MCF 10A (cell line): ENCODE measurements around the gene FAM222A. TPM values are rescaled to one million over a fixed set of nuclear protein-coding genes. Genes with fewer than 3 reads are reported as not detected.

ENCODE experiments used
- BruUV-seq: library from RNA; stranded (reverse); fragments of 400-500 nt; replicated peaks from 2 replicates; lab custom pipeline; 2021; lab: Mats Ljungman, UMichigan
- CTCF ChIA-PET: fragments of 300-600 bp; sonication (Branson Sonifier 250); formaldehyde crosslinking; extraction: SDS; loops from one replicate; lab custom pipeline; 2021; ENCODE audit warnings: antibody characterized with exemption, inconsistent platforms; lab: Yijun Ruan, JAX
- POLR2A ChIA-PET: fragments of 300-600, 350-650 bp; sonication (Branson Sonifier 250); formaldehyde crosslinking; extraction: SDS; loops from one replicate; lab custom pipeline; 2020; ENCODE audit warnings: antibody characterized with exemption, inconsistent platforms; lab: Yijun Ruan, JAX
- DNase-seq: peaks from one replicate; pipeline ENCODE4 v3.0.0-alpha.2; 2018; ENCODE audit not compliant: unreplicated experiment
- H3K27ac Mint-ChIP-seq: one replicate; pipeline ENCODE4 v1.8.0; 2022; ENCODE audit warnings: mild to moderate bottlenecking, low read depth, mixed read lengths; ENCODE audit not compliant: unreplicated experiment
- H3K27me3 Mint-ChIP-seq: one replicate; pipeline ENCODE4 v1.8.0; 2022; ENCODE audit warnings: mixed read lengths; ENCODE audit not compliant: insufficient read depth, unreplicated experiment
- H3K36me3 Mint-ChIP-seq: one replicate; pipeline ENCODE4 v1.8.0; 2022; ENCODE audit warnings: mild to moderate bottlenecking, moderate library complexity, mixed read lengths; ENCODE audit not compliant: insufficient read depth, unreplicated experiment
- H3K4me1 Mint-ChIP-seq: one replicate; pipeline ENCODE4 v1.8.0; 2022; ENCODE audit warnings: mixed read lengths; ENCODE audit not compliant: insufficient read depth, unreplicated experiment
- H3K4me3 Mint-ChIP-seq: one replicate; pipeline ENCODE4 v1.8.0; 2022; ENCODE audit warnings: mild to moderate bottlenecking, moderate library complexity, mixed read lengths; ENCODE audit not compliant: unreplicated experiment
- H3K9me3 Mint-ChIP-seq: one replicate; pipeline ENCODE4 v1.8.0; 2022; ENCODE audit warnings: mixed read lengths; ENCODE audit not compliant: unreplicated experiment
- intact Hi-C: fragments of 100-400 bp; cut with micrococcal nuclease; formaldehyde crosslinking; loops from 2 replicates; pipeline ENCODE4 v1.14.1; 2022
- total RNA-seq: library from RNA; stranded (reverse); gene quantifications from 2 replicates; pipeline ENCODE4 v1.2.3, GENCODE V29; 2022
- TF ChIP-seq, protein P1 (sequence below): fragments of 200-600 bp; IDR thresholded peaks from one replicate; pipeline ENCODE4 v1.8.0; 2022; ENCODE audit warnings: antibody characterized with exemption, mild to moderate bottlenecking; ENCODE audit not compliant: unreplicated experiment

The FAM222A gene
- total RNA-seq, 1 experiment from 2014 or later: 0.19 TPM

DNA sequence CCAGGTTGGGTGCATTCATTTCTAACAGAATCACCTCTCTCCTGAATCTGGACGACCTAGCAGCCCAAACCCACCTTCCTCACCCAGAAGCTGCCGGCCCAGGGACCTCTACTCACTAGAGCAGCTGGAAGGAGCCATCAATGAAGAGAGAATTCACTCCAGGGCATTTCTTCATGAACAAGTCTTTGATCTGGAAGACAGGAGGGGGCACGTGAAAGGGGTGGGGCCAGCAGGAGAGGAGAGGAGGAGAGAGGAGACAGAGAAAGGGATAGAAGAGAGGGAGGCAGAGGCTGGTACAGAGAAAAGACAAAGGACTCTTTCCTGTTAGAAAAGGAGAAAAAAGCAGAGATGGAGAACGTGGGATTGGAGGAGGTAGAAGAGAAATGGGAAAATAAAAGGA, 79.8 kb downstream of the FAM222A start:
- Mint-ChIP-seq H3K4me3 (no peak overlapping the region), H3K27me3 (no peaks in the 10 kb centered on the region), H3K36me3 (no peaks in the 10 kb centered on the region), H3K4me1 (peaks cover 11% of the 10 kb centered on the region), H3K9me3 (no peaks in the 10 kb centered on the region), H3K27ac (peak overlapping the region; percentile 9)
- intact Hi-C loops: no loop called here
- POLR2A ChIA-PET: no interaction called here
- CTCF ChIA-PET: interaction anchor here (0.6 to 3.7 kb wide), 3 partner anchors 11 to 1094 kb away, joined by 3 to 36 read pairs (median 3); no protein-coding TSS in a partner anchor
- no TSS peak for BruUV-seq
- TF ChIP-seq, protein P1, sequence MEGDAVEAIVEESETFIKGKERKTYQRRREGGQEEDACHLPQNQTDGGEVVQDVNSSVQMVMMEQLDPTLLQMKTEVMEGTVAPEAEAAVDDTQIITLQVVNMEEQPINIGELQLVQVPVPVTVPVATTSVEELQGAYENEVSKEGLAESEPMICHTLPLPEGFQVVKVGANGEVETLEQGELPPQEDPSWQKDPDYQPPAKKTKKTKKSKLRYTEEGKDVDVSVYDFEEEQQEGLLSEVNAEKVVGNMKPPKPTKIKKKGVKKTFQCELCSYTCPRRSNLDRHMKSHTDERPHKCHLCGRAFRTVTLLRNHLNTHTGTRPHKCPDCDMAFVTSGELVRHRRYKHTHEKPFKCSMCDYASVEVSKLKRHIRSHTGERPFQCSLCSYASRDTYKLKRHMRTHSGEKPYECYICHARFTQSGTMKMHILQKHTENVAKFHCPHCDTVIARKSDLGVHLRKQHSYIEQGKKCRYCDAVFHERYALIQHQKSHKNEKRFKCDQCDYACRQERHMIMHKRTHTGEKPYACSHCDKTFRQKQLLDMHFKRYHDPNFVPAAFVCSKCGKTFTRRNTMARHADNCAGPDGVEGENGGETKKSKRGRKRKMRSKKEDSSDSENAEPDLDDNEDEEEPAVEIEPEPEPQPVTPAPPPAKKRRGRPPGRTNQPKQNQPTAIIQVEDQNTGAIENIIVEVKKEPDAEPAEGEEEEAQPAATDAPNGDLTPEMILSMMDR: no peak
- DNase-seq: no peak

DNA sequence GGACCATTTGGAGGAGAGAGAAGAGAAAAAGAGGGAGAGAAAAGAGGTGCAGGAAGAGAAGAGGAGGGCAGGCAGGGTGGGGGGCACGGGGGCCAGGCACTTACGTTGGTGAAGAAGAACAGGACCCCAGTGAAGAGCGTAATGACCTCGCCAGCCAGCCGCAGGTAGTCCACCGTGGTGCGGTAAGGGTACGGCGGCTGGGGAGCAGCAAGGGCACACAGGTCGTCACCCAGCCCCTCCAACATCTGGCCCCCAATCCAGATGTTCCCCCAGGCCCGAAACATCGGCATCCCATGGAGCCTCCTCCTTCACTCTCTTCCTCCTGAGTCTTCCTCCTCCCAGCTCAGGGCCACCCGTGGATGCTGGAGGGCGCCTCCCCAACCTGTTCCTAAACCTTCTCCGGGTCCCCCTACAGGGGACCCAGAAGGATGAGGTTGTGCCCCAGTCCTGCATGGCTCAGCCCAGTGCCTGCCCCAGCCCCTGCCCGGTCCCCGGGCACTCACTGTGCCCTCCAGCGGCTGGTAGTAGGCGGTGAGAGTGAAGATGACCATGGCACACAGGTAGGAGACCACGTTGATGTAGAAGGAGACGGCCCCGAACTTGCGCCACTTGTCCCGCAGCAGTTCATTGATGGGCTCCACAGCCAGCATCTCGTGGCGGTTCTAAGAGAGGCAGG, 80.3 kb downstream of the FAM222A start:
- H3K4me3 Mint-ChIP-seq: no peak overlapping the region
- BruUV-seq: no TSS peak
- CTCF ChIA-PET: interaction anchor here (0.6 to 3.7 kb wide), 4 partner anchors 11 to 955 kb away, joined by 3 to 36 read pairs (median 4); no protein-coding TSS in a partner anchor
- intact Hi-C loops: no loop called here
- POLR2A ChIA-PET: no interaction called here
- H3K27ac Mint-ChIP-seq: peak overlapping the region; percentile 9
- H3K9me3 Mint-ChIP-seq: no peaks in the 10 kb centered on the region
- no peaks in the 10 kb centered on the region for H3K27me3 Mint-ChIP-seq
- peaks cover 11% of the 10 kb centered on the region for H3K4me1 Mint-ChIP-seq
- no peak for DNase-seq
- TF ChIP-seq, protein P1: no peak
- H3K36me3 Mint-ChIP-seq: no peaks in the 10 kb centered on the region

DNA sequence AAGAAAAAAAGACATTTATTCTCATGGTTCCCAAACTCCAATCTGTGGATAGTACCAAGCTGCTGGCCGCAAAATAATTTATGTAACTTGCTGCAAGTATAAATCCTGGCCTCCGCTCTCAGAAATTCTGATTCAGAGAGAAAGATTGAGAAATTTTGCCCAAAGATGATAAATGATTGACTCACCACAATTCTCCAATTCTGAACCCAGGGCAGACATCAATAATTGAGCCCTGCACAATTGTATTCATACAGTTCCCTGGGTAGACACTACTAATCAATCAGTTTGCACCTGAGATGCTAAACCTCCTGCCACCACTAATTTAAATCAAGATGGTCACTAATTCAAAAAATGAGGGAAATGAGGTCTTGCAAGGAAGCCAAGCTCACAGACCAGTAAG, 81.4 kb downstream of the FAM222A start:
- Mint-ChIP-seq H3K36me3 (no peaks in the 10 kb centered on the region), H3K27ac (no peak overlapping the region), H3K27me3 (no peaks in the 10 kb centered on the region), H3K4me3 (no peak overlapping the region), H3K9me3 (no peaks in the 10 kb centered on the region), H3K4me1 (peaks cover 11% of the 10 kb centered on the region)
- intact Hi-C loops: no loop called here
- POLR2A ChIA-PET: interaction anchor here (0.7 to 1.6 kb wide), 2 partner anchors 34 to 50 kb away, joined by 3 to 5 read pairs; no protein-coding TSS in a partner anchor
- peak; percentile 81 for DNase-seq
- CTCF ChIA-PET: interaction anchor here (0.6 to 3.7 kb wide), 9 partner anchors 10 to 956 kb away, joined by 3 to 36 read pairs (median 4); no protein-coding TSS in a partner anchor
- TF ChIP-seq, protein P1: no peak
- BruUV-seq: no TSS peak

DNA sequence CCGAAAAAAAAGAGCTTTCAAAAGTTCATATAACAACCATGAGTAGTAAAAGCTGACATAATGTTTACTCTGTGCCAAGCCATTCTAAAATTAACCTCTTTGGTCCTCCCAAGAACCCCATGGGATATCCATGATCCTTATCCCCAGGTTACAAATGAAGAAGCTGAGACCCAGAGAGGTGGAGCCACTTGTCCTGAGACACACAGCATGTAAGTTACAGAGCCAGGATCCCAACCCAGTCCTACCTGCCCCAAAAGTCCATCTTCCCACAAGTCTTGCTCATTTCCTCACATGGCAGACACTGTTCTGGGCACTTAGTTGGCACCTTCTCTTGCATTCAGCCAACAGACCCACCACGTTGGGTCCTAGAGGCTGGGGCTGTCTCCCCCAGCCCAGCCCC, 82.4 kb downstream of the FAM222A start:
- DNase-seq: no peak
- Mint-ChIP-seq H3K27me3 (no peaks in the 10 kb centered on the region), H3K9me3 (no peaks in the 10 kb centered on the region), H3K36me3 (no peaks in the 10 kb centered on the region), H3K4me1 (peaks cover 11% of the 10 kb centered on the region), H3K27ac (no peak overlapping the region), H3K4me3 (no peak overlapping the region)
- no TSS peak for BruUV-seq
- TF ChIP-seq, protein P1: no peak
- intact Hi-C loops: no loop called here
- ChIA-PET CTCF (interaction anchor here (0.7 to 3.7 kb wide), 4 partner anchors 9 to 198 kb away, joined by 3 to 36 read pairs (median 8); no protein-coding TSS in a partner anchor), POLR2A (interaction anchor here (0.6 to 1.6 kb wide), 3 partner anchors 32 to 214 kb away, joined by 3 to 5 read pairs (median 3); no protein-coding TSS in a partner anchor)
